A549 (cell line): ENCODE data around the gene XPO5.

Experiments used
- JUNB ChIP-seq: fragments of >200 bp; sonication (Bioruptor Twin); formaldehyde crosslinking; IDR thresholded peaks from 2 replicates; pipeline ENCODE4 v1.6.1; 2016
- TF ChIP-seq, protein P1 (sequence below): fragments of >200 bp; sonication (Bioruptor Twin); formaldehyde crosslinking; IDR thresholded peaks from 3 replicates; pipeline ENCODE4 v1.5.1; 2016

DNA sequence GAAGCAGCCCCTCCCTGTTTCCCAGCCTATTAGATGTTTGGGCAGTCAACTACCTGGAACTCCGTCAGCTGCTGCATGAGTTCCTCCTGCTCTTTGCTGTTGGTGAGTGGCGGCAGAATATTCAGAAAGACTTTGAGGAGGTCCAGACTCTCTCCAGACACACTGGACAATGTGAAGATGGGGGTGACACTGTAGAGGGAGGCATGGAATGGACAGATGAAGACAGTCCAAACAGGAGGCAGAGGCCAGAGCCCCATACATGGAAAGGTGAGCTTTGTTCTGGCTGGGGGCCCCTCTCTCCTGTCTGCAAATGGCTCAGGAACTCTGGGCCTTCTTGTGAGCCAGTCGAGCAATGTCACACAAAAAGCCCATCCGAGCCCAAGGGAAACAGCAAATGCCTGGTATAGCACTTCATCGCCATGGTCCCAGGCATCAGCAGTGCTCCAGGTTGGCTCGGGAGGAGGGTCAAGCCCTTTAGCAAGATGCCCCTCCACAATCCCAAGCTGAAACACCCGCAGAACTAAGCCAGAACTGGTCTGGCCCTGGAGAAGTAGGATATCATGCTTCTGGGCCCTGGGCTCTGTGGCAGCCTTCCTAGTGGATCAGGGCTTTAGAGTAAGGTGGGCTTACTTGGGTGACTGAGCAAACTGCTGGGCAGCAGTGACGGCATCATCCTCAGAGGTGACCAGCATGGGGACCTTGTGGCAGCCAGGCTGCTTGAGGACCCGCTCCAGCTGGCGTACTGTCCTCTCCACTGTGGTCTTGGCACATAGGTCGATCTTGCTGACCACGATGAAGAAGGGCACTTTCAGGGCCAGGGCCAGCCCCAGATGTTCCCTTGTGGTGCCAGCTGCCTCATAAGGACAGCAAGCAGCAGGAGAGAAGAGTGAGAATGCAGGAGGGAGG lies 48.3 kb upstream of the XPO5 start:
- no peak for TF ChIP-seq JUNB
- TF ChIP-seq, protein P1, sequence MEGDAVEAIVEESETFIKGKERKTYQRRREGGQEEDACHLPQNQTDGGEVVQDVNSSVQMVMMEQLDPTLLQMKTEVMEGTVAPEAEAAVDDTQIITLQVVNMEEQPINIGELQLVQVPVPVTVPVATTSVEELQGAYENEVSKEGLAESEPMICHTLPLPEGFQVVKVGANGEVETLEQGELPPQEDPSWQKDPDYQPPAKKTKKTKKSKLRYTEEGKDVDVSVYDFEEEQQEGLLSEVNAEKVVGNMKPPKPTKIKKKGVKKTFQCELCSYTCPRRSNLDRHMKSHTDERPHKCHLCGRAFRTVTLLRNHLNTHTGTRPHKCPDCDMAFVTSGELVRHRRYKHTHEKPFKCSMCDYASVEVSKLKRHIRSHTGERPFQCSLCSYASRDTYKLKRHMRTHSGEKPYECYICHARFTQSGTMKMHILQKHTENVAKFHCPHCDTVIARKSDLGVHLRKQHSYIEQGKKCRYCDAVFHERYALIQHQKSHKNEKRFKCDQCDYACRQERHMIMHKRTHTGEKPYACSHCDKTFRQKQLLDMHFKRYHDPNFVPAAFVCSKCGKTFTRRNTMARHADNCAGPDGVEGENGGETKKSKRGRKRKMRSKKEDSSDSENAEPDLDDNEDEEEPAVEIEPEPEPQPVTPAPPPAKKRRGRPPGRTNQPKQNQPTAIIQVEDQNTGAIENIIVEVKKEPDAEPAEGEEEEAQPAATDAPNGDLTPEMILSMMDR = no peak
